PFSK-1 (cell line): ENCODE measurements around the gene EFEMP1.

Source experiments
- FOXP2 ChIP-seq: optimal IDR thresholded peaks from 2 replicates; pipeline ENCODE3; 2011; ENCODE audit warnings: borderline replicate concordance, control low read depth, inconsistent platforms; ENCODE audit not compliant: insufficient read depth; ENCODE audit errors: extremely low read length, extremely low read depth
- POLR2AphosphoS5 ChIP-seq: IDR thresholded peaks from 2 replicates; pipeline ENCODE4 v1.6.1; 2012; ENCODE audit warnings: low read depth, mild to moderate bottlenecking, control low read depth, low read length, moderate library complexity
- SIN3A ChIP-seq: IDR thresholded peaks from 2 replicates; pipeline ENCODE4 v1.6.1; 2012; ENCODE audit warnings: mild to moderate bottlenecking, low read length, moderate library complexity, borderline replicate concordance; ENCODE audit not compliant: insufficient read depth
- TAF1 ChIP-seq: IDR thresholded peaks from 2 replicates; pipeline ENCODE4 v1.6.1; 2012; ENCODE audit warnings: low read length, control low read depth, borderline replicate concordance; ENCODE audit not compliant: insufficient read depth
- TF ChIP-seq, protein P1 (sequence below), 2 experiments: IDR thresholded peaks; 2 replicates each; pipeline versions ENCODE4 v1.6.1 to v1.8.0; 2011 to 2012; ENCODE audit warnings: low read depth in 2 of 2, low read length in 2 of 2, control low read depth in 1 of 2, inconsistent platforms in 1 of 2, mild to moderate bottlenecking in 1 of 2, moderate library complexity in 1 of 2; ENCODE audit not compliant: insufficient read depth in 1 of 2

Gene EFEMP1

DNA sequence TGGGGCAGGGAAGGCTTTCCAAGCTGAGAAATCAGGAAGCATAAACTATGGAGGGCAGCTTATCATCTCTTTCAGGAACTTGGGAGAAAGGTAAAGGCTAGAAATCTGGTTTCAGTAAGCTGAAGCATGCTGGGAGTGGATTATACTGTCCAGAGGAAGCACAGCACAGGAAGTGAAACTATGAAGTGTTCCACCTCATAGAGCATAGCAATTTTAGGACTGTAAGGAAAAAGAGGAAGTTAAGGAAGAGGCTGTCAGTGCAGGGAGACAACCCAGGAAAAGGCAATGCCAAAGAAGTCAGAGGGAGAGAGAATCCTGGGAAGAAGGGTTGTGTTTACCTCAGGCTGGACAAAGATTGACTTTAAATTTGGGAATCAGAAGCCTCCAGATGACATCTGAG is 51.9 kb downstream of the EFEMP1 start:
- no peak for TF ChIP-seq POLR2AphosphoS5

DNA sequence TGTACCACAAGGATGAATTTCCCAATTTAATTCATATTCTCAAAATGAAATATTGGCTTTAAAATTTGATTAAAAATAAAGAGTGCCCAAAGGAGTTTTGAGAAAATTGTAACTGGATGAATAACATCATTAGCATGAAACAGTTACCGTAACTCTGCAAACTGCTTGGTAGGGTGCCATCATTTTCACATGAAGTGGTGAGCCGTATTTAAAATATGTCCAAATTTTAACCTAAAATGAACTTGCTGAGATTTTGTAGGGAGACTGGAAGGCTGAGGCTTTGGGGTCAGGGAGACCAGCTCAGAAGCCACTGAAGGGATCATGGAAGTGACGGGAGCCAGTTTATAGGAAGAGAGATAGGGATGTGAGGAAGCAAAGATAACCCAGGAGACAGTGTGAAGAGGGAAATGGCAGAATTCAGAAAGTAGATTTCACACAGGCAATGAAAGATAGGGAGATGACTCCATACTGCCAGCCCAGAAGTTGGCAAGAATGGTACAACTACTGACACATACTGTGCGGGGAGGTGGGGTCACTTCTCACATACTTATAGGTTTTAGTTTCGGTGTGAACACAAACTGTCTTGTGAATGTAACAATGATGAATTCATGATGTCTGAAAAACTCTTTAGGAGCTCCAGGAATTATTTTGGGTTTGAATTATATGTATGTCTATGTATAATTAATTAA is 53.8 kb downstream of the EFEMP1 start:
- TF ChIP-seq SIN3A (no peak), FOXP2 (no peak), TAF1 (no peak), POLR2AphosphoS5 (no peak)
- TF ChIP-seq, protein P1, sequence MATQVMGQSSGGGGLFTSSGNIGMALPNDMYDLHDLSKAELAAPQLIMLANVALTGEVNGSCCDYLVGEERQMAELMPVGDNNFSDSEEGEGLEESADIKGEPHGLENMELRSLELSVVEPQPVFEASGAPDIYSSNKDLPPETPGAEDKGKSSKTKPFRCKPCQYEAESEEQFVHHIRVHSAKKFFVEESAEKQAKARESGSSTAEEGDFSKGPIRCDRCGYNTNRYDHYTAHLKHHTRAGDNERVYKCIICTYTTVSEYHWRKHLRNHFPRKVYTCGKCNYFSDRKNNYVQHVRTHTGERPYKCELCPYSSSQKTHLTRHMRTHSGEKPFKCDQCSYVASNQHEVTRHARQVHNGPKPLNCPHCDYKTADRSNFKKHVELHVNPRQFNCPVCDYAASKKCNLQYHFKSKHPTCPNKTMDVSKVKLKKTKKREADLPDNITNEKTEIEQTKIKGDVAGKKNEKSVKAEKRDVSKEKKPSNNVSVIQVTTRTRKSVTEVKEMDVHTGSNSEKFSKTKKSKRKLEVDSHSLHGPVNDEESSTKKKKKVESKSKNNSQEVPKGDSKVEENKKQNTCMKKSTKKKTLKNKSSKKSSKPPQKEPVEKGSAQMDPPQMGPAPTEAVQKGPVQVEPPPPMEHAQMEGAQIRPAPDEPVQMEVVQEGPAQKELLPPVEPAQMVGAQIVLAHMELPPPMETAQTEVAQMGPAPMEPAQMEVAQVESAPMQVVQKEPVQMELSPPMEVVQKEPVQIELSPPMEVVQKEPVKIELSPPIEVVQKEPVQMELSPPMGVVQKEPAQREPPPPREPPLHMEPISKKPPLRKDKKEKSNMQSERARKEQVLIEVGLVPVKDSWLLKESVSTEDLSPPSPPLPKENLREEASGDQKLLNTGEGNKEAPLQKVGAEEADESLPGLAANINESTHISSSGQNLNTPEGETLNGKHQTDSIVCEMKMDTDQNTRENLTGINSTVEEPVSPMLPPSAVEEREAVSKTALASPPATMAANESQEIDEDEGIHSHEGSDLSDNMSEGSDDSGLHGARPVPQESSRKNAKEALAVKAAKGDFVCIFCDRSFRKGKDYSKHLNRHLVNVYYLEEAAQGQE (IDR thresholded peaks at IDR 0.05; ENCODE audit: insufficient read depth in 1 of 2, low read depth in 2 of 2, low read length in 2 of 2) = no peak

DNA sequence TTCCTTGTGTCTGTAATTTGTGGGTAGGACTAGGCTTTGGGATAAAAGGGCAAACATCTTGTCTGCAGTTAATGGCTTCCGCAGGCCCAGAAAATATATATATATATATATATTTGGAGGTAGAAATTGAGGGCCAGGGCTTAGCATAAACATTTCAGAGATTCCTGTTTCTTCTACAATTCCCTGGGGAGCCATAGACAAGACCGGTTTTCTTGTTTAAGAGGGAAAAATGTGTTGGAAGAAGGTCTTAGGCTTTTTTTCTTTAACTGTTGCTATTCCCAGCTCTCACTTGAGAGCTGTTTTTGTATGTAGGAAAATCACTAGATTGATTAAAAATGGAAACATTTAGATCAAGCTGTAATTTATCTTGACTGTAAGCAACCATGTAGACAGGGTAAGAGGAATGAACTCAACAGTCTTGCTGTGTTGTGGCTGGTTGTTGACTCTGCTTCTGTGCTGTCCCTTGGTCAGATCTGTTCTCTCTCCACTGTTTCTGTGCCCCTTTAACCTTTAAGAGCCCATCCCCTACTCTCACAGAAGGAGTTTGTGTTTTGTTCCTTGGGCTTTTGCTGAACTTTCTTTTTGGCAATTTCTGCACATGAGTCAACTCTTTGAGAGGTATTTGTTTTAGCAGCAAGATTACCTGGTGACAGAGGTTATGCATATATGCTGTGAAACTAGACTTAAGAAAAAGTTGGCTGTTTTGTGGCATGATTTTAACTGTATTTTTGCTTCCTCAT is 58.3 kb downstream of the EFEMP1 start:
- TF ChIP-seq, protein P1 (IDR thresholded peaks at IDR 0.05; ENCODE audit: insufficient read depth in 1 of 2, low read depth in 2 of 2, low read length in 2 of 2) = no peak
- TF ChIP-seq SIN3A (no peak), FOXP2 (no peak), TAF1 (no peak), POLR2AphosphoS5 (no peak)

DNA sequence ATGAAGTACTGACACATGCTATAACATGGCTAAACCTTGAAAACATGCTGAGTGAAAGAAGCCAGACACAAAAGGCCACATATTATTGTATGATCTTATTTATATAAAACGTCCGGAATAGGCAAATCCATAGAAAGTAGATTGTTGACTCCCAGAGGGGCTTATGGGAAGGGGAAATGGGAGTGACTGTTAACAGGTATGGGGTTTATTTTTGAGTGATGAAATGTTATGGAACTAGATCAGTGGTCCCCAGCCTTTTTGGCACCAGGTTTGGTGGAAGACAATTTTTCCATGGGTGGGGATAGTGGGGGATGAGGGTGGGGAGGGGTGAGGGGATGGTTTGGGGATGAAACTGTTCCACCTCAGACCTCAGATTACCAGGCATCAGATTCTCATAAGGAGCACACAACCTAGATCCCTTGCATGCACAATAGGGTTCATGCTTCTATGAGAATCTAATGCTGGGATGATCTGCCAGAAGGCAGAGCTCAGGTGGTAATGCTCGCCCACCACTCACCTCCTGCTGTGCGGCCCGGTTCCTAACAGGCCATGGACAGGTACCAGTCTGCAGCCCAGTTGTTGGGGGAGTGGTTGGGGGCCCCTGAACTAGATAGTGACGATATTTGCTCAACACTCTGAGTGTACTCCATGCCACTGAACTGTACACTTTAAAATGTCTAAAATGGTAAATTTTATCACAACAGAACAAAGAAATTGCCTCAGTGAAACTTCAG is 59.1 kb downstream of the EFEMP1 start:
- TF ChIP-seq POLR2AphosphoS5 = no peak
- TF ChIP-seq, protein P1 (IDR thresholded peaks at IDR 0.05; ENCODE audit: insufficient read depth in 1 of 2, low read depth in 2 of 2, low read length in 2 of 2) = no peak
- no peak for TF ChIP-seq SIN3A
- TF ChIP-seq FOXP2 = no peak

DNA sequence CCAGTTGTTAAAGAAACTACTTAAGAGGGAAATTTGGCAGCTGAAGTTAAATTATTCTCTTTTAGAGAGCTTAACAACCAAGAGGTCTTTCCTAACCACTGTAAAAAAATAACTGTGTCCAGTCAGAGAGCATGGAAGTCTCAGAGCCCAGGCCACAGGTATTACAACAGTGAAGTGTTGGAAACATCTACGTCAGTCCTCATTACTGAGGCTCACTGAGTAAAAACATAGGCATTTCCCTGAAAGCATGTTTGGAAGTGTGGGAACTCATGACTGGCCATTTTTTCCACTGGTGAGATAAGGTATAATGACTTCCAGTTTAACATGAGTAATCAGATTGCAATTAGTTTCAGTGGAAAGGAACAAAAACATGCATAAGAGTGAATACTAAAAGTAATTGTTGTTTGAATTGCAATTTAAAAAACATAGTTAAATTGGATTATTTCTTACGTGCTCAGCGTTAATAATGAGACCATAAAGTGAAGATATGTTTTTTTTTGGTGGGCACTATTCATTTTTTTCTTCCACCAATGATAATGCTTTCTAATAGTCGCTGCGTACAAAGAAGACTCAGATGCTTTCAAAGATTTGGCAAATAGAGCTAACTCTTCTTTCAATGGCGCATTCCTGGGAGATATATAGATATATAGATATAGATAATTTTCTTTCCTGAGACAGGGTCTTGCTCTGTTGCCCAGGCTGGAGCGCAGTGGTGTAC is 60.8 kb downstream of the EFEMP1 start:
- no peak for TF ChIP-seq POLR2AphosphoS5

DNA sequence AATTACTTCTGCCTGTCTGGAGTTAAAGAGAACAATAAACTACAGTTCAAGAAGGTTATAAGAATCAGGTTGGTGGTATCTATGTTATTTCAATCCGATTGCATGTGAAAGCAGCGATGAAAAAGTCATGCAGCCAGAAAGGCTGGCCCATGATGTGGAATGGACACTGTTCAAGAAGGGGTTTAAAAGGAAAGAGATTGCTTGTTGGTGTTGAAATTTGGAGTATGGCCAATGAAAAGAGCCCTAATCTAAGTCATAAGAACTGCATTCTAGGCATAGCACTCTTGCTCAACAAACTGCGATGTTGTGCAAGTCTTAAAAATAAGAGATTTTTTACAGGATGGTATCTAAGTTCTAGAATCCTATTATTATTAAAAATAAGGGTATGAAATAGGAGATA is 61.3 kb downstream of the EFEMP1 start:
- TF ChIP-seq, protein P1 (IDR thresholded peaks at IDR 0.05; ENCODE audit: insufficient read depth in 1 of 2, low read depth in 2 of 2, low read length in 2 of 2) = no peak
- TF ChIP-seq POLR2AphosphoS5 (no peak), FOXP2 (no peak), SIN3A (no peak), TAF1 (no peak)
